Kasumi-1 (cell line): ENCODE results near the gene LAMA2.

Experiments
- DNase-seq, 2 experiments: peaks; one replicate each; lab custom pipeline; 2025; lab: John Stamatoyannopoulos, UW

The LAMA2 gene

GRCh38 chr6:128882991-128883611 is at the start of gene LAMA2:
LAMA2 (plus strand) TSS chr6:128883138; CDS start chr6:128883246, 108 bp downstream.
- no peak for DNase-seq

GRCh38 chr6:128836761-128837160 is 46.2 kb upstream of the LAMA2 start:
- DNase-seq, result no peak

DNA sequence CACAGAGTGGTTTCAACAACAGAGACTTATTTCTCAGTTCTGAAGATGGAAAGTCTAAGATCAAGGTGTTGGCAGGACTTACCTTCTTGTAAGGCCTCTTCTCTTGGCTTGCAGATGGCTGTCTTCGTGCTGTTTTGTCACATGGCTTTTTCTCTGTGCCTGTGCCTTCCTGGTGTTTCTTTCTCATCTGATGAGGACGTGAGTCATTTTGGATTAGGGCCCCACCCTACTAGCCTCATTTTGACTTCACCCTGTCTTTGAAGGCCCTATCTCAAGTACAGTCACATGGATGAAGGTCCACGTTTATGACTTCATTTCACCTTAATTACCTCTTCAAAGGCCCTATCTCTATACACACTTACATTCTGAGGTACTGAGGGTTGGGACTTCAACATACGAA is 41.4 kb upstream of the LAMA2 start:
- DNase-seq, result no peak

- DNase-seq, result no peak
These were observed 38.3 kb upstream of the LAMA2 start for GRCh38 chr6:128844598-128844997.

DNA sequence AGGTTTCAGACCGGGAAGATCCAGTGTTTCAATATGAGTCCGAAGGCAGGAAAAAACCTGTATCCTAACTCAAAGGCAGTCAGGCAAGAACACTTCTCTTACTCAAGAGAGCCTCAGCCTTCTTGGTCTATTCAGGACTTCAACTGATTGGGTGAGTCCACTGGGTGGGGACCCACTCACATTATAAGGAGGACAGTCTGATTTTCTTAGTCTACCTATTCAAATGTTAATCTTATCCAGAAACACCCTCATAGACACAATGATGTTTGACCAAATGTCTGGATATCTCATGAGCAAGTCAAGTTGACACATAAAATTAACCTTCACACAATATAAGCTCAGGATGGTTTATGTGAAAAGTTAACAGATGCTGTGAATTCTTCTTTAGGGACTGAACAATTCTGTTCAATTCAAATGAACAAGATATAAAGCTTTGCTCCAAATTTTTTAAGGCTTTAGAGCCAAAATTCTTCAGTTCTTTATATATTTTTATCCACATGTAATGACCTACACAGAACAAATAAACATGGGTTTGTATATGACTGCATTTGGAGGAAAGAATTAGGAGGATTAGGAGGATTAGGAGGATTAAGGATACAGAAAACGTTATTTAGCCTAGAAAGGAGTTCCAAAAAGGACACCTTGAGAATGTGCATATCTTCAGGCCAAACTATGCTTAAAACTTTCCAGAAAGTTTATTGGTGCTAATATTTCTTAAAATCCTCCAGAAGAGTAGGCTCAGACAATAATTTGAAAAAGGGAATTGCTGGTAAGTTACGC is 35.3 kb upstream of the LAMA2 start:
- no peak for DNase-seq

GRCh38 chr6:128848212-128848935 is 34.6 kb upstream of the LAMA2 start:
- no peak for DNase-seq

DNA sequence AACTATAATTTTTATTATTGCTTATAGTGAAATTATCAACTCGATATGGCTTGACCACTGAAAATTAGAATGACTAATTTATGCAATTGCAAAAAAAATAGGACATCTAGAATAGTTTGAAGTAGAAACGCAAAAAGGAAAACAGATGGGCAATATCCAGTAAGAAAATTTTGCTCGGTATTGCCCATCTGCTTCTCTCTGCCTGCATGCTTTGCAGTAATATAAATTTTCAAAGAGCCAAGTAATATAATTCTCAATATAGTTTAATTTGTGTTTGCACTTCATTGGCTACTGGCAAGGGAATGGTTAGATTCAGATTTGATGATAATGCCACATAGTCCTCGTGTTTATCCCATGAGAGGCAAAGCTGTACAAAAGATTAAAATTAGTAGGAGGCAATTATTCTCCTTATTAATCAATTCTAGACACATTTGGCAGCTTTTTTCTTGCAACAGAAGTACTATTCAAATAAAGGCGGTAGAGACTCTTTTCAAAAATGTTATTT is 27.3 kb upstream of the LAMA2 start:
- DNase-seq, result no peak

DNA sequence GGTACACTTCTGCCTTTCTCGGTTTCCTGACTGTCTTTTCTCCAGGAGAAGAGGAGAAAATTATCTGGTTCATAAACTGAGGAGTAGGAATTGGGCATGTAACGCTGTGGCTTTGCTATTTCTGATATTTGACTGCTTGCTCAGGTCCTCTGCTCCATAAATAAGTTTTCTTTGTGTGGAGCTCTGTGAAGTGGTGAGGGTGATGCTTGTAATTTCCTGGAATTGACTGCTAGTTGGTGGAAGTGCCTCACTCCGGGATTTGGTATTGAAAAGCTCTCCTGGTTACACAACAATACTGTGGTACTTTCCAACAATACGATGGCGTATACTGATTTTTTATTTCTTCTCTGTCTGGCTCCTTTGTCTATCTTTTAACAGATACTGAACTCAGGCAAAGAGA is 25.1 kb upstream of the LAMA2 start:
- DNase-seq, result no peak

DNA sequence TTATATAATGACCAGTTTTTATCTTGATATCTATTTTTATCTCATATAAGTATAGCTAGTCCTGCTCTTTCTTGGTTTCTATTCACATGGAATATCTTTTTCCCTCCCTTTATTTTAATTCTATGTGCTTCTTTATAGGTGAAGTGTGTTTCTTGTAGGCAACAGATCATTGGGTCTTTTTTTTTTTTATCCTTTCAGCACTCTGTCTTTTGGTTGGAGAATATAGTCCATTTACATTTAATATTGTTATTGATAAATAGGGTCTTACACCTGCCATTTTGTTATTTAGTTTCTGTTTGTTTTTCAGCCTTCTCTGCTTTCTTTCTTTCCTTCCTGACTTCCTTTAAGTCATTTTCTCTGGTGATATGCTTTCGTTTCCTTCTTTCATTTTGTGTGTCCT is 22.2 kb upstream of the LAMA2 start:
- DNase-seq, result no peak

GRCh38 chr6:128863983-128864382 is 19.0 kb upstream of the LAMA2 start:
- DNase-seq, result no peak

- no peak for DNase-seq
These were observed 12.2 kb upstream of the LAMA2 start for GRCh38 chr6:128870746-128871145.

DNA sequence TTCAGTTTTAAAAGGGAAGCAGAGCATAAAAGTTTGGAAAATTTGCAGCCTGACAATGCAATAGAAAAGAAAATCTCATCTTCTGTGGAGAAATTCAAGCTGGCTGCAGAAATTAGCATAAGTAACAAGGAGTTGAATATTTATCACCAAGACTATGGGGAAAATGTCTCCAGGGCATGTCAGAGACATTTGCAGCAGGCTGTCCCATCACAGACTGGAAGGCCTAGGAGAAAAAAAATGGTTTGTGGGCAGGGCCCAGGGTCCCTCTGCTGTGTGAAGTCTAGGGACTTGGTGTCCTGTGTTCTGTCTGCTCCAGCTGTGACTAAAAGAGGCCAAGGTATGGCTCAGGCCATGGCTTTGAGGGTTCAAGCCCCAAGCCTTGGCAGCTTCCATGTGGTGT is 8.1 kb upstream of the LAMA2 start:
- no peak for DNase-seq

DNA sequence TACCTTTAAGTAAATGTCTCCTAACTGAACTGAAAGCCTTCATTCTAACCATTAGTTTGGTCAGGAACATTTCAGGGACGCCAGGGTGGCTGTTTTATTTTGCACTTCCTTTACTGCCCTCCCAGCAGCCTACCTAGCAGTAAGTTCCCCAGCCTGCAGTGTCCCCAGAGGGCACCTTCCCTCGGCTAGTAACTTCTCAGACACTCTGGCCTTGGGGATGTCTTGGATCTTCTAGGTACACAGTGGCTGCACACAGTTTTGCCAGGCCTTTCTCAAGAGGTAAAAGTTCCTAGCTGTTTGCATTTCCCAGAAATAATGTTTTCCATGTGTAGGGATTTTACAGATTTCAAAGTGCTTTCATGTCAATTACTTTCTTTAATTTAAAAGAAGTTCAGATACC is 378 bp upstream of the LAMA2 start:
- DNase-seq, result no peak

DNA sequence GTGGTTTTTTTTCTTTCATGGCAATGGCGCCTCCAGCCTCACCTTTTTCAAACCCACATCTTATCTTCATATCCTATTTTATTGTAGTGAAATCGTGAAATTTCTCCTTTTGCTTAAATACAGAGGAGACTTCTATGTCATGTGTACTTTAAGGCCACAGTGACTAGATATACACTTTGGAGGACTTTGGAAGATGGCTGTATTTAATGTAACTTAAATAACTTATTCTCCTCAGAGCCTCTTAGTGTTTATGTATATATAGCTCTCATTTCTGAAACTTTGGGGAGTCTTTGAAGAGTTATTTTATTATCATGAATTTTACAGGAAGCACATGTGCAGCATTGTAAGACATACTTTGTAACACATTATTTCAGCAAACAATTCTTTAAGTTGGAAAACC is 968 bp downstream of the LAMA2 start:
- DNase-seq, result no peak

- no peak for DNase-seq
These were observed 2.4 kb downstream of the LAMA2 start for GRCh38 chr6:128885381-128885780.

GRCh38 chr6:128886706-128887105 is 3.8 kb downstream of the LAMA2 start:
- DNase-seq, result no peak

GRCh38 chr6:128888444-128889175 is 5.7 kb downstream of the LAMA2 start:
- DNase-seq, result no peak

- no peak for DNase-seq
These were observed 6.9 kb downstream of the LAMA2 start for GRCh38 chr6:128889870-128890269.

- DNase-seq, result no peak
These were observed 9.1 kb downstream of the LAMA2 start for GRCh38 chr6:128892079-128892478.

GRCh38 chr6:128899341-128900050 is 16.6 kb downstream of the LAMA2 start:
- DNase-seq, result no peak

GRCh38 chr6:128903715-128904114 is 20.8 kb downstream of the LAMA2 start:
- no peak for DNase-seq

GRCh38 chr6:128914051-128914450 is 31.1 kb downstream of the LAMA2 start:
- DNase-seq, result no peak
